Measurements from ENCODE around the gene ADCY5.

DNA sequence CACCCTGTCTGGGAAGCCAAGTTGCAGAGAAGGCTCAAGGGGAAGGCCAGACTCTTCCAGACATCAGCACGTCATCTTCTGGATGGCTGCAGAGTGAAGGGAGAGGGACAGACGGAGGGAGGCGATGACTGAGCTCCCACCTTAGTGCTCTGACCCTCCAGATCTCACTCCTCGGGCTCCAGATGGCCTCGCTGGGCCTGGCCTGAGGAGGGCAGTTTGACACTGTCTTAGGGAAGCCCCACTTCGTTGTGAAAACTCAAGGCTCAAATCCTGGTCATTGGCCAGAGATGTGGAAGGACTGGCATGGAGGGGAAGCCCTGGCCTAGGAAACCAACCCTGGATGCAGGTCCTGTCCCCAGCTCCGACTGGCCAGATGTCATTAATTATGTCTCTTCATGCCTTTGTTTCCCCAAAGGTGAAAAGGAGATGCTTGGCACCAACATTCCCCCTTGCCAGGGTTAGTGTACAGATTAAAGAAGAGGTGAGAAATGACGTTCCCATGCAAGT lies 70.4 kb downstream of the ADCY5 start:
- TF ChIP-seq TAF1 (IDR thresholded peaks at IDR 0.05; ENCODE audit: borderline replicate concordance, insufficient read depth, low read length) (no peak), POLR2AphosphoS5 (IDR thresholded peaks at IDR 0.05; ENCODE audit: low read depth, low read length) (no peak), SIN3A (IDR thresholded peaks at IDR 0.05; ENCODE audit: borderline replicate concordance, insufficient read depth, low read length) (no peak)

All from PFSK-1 (cell line).